HUES64 (cell line): ENCODE measurements around the gene RRAS2.

ENCODE experiments used
- H3K27ac ChIP-seq: 2 replicates; pipeline ENCODE4 v1.7.0; 2013; ENCODE audit warnings: low read depth, low read length, inconsistent platforms
- H3K27me3 ChIP-seq: 2 replicates; pipeline ENCODE4 v1.6.1; 2013; ENCODE audit warnings: mild to moderate bottlenecking, low read length; ENCODE audit not compliant: insufficient read depth
- H3K36me3 ChIP-seq: 2 replicates; pipeline ENCODE4 v1.6.1; 2013; ENCODE audit warnings: mild to moderate bottlenecking, low read length; ENCODE audit not compliant: insufficient read depth
- H3K4me1 ChIP-seq: 2 replicates; pipeline ENCODE4 v1.6.1; 2013; ENCODE audit warnings: mild to moderate bottlenecking, low read length, moderate library complexity; ENCODE audit not compliant: insufficient read depth
- H3K4me3 ChIP-seq: 2 replicates; pipeline ENCODE4 v1.5.1; 2013; ENCODE audit warnings: mild to moderate bottlenecking, low read length, moderate library complexity
- H3K9ac ChIP-seq: 2 replicates; pipeline ENCODE4 v1.6.1; 2013; ENCODE audit warnings: mild to moderate bottlenecking, low read depth, low read length
- H3K9me3 ChIP-seq: 2 replicates; pipeline ENCODE4 v1.6.1; 2013; ENCODE audit warnings: low read depth, low read length; ENCODE audit not compliant: insufficient read depth
- WGBS: fragments of 150-250, 120-280 bp; methylation state at CpG from one replicate; pipeline ENCODE4 v1.1.7; 2013; ENCODE audit warnings: missing lambda C conversion rate; 5-methylcytosine and 5-hydroxymethylcytosine counted together

The RRAS2 gene

GRCh38 chr11:14240951-14241350, 118.0 kb downstream of the RRAS2 start:
- no peak overlapping the region for H3K4me3 ChIP-seq
- H3K9me3 ChIP-seq, result no peaks in the 10 kb centered on the region
- H3K4me1 ChIP-seq, result no peaks in the 10 kb centered on the region
- no peak overlapping the region for H3K9ac ChIP-seq
- no peaks in the 10 kb centered on the region for H3K27me3 ChIP-seq
- H3K27ac ChIP-seq, result no peak overlapping the region
- WGBS, result 96% methylated on average over 4 of the region's 4 CpGs
- H3K36me3 ChIP-seq, result no peaks in the 10 kb centered on the region

GRCh38 chr11:14240221-14240620, 118.8 kb downstream of the RRAS2 start:
- no peaks in the 10 kb centered on the region for H3K9me3 ChIP-seq
- H3K4me3 ChIP-seq, result no peak overlapping the region
- H3K4me1 ChIP-seq, result no peaks in the 10 kb centered on the region
- no peak overlapping the region for H3K9ac ChIP-seq
- no peaks in the 10 kb centered on the region for H3K27me3 ChIP-seq
- no peaks in the 10 kb centered on the region for H3K36me3 ChIP-seq
- H3K27ac ChIP-seq, result no peak overlapping the region

DNA sequence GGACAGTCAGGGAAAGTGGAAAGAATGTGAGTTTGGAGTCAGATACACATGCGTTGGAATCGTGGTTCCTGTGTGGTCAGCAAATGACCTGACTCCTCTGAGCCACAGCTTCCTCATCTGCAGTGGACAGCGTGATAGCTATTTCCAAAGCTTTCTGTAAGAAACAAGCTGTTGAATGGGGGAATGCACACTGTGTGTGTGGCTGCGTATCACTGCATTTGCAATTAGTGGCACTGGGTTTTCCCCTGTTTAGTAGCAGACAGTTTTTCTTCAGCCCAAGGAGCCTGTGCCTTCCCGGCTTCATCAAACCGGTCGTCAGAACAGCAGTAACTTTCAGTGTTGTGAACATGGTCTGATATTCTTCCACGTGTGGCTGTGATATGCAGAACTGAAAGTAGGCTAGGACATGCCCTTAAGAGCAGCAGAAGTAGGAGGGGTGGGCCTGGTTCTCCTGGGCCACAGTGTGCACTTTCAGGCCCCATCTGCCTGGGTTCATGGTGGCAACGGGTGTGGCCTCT, 121.5 kb downstream of the RRAS2 start:
- Histone ChIP-seq H3K36me3 (no peaks in the 10 kb centered on the region), H3K9me3 (no peaks in the 10 kb centered on the region), H3K27ac (no peak overlapping the region), H3K9ac (no peak overlapping the region), H3K4me1 (0 out of 2 replicates have a peak, but pooled peaks cover under 1% of the 10 kb centered on the region), H3K4me3 (no peak overlapping the region), H3K27me3 (no peaks in the 10 kb centered on the region)
- WGBS, result 90% methylated on average over 9 of the region's 9 CpGs

DNA sequence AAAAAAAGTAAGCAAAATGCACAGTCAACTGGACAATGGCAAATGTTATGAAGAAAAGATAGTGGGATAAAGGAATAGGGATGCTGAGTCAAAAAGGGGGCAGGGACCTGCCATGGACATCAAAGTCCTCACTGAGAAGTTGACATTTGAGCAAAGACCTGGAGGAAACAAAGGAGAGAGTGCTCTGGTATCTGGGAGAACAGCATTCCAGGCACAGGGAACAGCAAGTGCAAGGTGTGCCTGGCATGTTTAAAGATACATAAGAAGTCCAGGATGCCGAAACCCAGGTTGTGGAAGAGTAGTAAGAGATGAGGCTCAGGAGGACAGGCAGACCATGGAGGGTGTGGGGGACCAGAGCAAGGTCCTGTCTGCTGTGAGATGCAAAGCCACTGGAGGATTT, 123.3 kb downstream of the RRAS2 start:
- no peak overlapping the region for H3K9ac ChIP-seq
- no peak overlapping the region for H3K4me3 ChIP-seq
- H3K9me3 ChIP-seq, result no peaks in the 10 kb centered on the region
- no peaks in the 10 kb centered on the region for H3K27me3 ChIP-seq
- H3K27ac ChIP-seq, result no peak overlapping the region
- H3K4me1 ChIP-seq, result 0 out of 2 replicates have a peak, but pooled peaks cover 3% of the 10 kb centered on the region
- H3K36me3 ChIP-seq, result no peaks in the 10 kb centered on the region
- WGBS, result 92% methylated on average over 1 of the region's 1 CpG

GRCh38 chr11:14234446-14234845, 124.5 kb downstream of the RRAS2 start:
- H3K36me3 ChIP-seq, result no peaks in the 10 kb centered on the region
- peaks cover 11% of the 10 kb centered on the region for H3K4me1 ChIP-seq
- no peak overlapping the region for H3K4me3 ChIP-seq
- WGBS, result 97% methylated on average over 6 of the region's 6 CpGs
- H3K9ac ChIP-seq, result no peak overlapping the region
- H3K27ac ChIP-seq, result no peak overlapping the region
- no peaks in the 10 kb centered on the region for H3K27me3 ChIP-seq
- no peaks in the 10 kb centered on the region for H3K9me3 ChIP-seq

DNA sequence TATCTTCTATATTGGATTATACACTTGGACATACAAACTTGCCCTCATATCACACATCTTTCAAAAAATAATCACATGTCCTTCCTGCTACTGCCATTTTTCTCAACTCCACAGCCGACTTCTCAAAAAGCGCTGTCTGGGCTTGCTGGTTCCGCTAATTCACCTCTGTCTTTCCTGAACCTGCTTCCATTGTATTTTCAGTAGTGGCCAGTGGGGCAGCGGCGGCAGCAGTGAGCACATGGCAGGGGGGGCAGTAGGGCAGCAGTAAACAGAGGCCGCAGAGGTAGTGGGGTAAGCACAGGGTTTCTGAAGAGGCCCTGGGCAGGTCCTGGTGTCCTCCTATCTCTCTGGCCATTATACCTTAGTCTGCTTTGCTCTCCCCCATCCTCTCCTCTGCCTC, 126.3 kb downstream of the RRAS2 start:
- no peaks in the 10 kb centered on the region for H3K36me3 ChIP-seq
- H3K4me1 ChIP-seq, result peaks cover 18% of the 10 kb centered on the region
- WGBS, result 67% methylated on average over 6 of the region's 6 CpGs
- H3K9ac ChIP-seq, result no peak overlapping the region
- no peak overlapping the region for H3K4me3 ChIP-seq
- H3K27ac ChIP-seq, result no peak overlapping the region
- H3K9me3 ChIP-seq, result no peaks in the 10 kb centered on the region
- no peaks in the 10 kb centered on the region for H3K27me3 ChIP-seq

GRCh38 chr11:14230407-14230806, 128.6 kb downstream of the RRAS2 start:
- Histone ChIP-seq H3K4me3 (0 out of 2 replicates have a peak overlapping the region, but pooled peaks have one; percentile 9), H3K9me3 (peaks cover 5% of the 10 kb centered on the region), H3K36me3 (no peaks in the 10 kb centered on the region), H3K27me3 (no peaks in the 10 kb centered on the region), H3K27ac (no peak overlapping the region), H3K4me1 (peaks cover 18% of the 10 kb centered on the region), H3K9ac (no peak overlapping the region)
- WGBS, result 75% methylated on average over 6 of the region's 6 CpGs

DNA sequence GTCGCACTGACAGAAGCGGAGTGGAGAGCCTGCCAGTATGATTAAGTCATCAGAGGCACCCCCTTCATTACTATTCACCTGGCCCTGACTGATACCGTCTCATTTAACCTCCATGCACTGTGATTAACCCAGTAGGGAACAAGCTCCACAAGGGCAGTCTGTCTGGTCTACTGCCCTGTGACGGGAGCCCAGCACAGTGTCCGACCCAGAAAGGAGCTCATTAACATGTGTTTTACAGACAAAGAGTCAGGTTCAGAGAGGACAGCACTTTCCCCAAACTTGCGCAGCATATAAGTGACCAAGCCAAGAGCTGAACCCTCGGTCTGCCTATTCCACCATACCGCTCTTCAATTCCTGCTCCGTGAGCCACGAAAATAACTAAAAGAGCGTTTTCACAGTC, 129.5 kb downstream of the RRAS2 start:
- no peaks in the 10 kb centered on the region for H3K36me3 ChIP-seq
- no peaks in the 10 kb centered on the region for H3K27me3 ChIP-seq
- H3K9me3 ChIP-seq, result peaks cover 5% of the 10 kb centered on the region
- H3K9ac ChIP-seq, result no peak overlapping the region
- WGBS, result 39% methylated on average over 11 of the region's 11 CpGs
- peak overlapping the region; percentile 9; the same call in 1 of the 2 replicates for H3K4me3 ChIP-seq
- H3K27ac ChIP-seq, result peak overlapping the region; percentile 23; the same call in 1 of the 2 replicates
- peaks cover 20% of the 10 kb centered on the region for H3K4me1 ChIP-seq

DNA sequence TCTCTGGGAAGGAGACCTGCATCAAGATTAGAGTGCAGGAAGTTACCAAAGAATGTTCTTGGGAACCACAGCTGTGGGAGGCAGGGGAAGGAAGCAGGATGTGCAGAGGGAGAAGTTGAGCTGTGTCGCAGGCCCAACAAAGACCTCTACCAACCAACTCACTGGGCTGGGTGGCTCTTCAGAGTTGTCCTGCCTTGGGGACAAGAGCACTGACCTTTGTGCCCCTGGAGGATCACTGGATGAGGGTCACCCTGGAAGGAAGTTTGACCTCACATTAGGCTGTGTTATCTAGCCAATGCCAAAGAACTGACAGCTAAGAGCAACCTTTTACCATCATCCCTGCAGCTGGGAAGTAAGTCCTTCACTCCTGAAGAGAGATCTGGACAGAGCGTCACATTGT, 130.6 kb downstream of the RRAS2 start:
- WGBS, result 84% methylated on average over 2 of the region's 2 CpGs
- Histone ChIP-seq H3K9ac (no peak overlapping the region), H3K4me3 (no peak overlapping the region), H3K27ac (no peak overlapping the region), H3K4me1 (peaks cover 29% of the 10 kb centered on the region), H3K9me3 (peaks cover 5% of the 10 kb centered on the region), H3K27me3 (no peaks in the 10 kb centered on the region), H3K36me3 (no peaks in the 10 kb centered on the region)
